GM21786 (cell line): ENCODE results near the gene DLG2.

Experiments used
- ATAC-seq: cut with Tn5 transposase; IDR thresholded peaks from one replicate; pipeline ENCODE4 v1.9.1; 2021; ENCODE audit not compliant: unreplicated experiment

Gene DLG2

GRCh38 chr11:84922836-84923235, 704.3 kb downstream of the DLG2 start:
- no peak for ATAC-seq

GRCh38 chr11:84922212-84922805, 704.8 kb downstream of the DLG2 start:
- no peak for ATAC-seq

- ATAC-seq, result no peak
These were observed 712.6 kb downstream of the DLG2 start for GRCh38 chr11:84914511-84914910.

GRCh38 chr11:84909740-84910139, 717.4 kb downstream of the DLG2 start:
- no peak for ATAC-seq

- no peak for ATAC-seq
These were observed 720.1 kb downstream of the DLG2 start for GRCh38 chr11:84906995-84907394.

- no peak for ATAC-seq
These were observed 721.7 kb downstream of the DLG2 start for GRCh38 chr11:84905411-84905810.

GRCh38 chr11:84902445-84902844, 724.7 kb downstream of the DLG2 start:
- ATAC-seq, result no peak

- ATAC-seq, result no peak
These were observed 725.2 kb downstream of the DLG2 start for GRCh38 chr11:84901991-84902390.

GRCh38 chr11:84899740-84900139, 727.4 kb downstream of the DLG2 start:
- no peak for ATAC-seq

- no peak for ATAC-seq
These were observed 728.0 kb downstream of the DLG2 start for GRCh38 chr11:84899134-84899533.

- ATAC-seq, result no peak
These were observed 732.5 kb downstream of the DLG2 start for GRCh38 chr11:84894666-84895065.

GRCh38 chr11:84890676-84891075, 736.5 kb downstream of the DLG2 start:
- ATAC-seq, result no peak

- no peak for ATAC-seq
These were observed 737.6 kb downstream of the DLG2 start for GRCh38 chr11:84889556-84889955.

GRCh38 chr11:84887055-84887629, 740.0 kb downstream of the DLG2 start:
- no peak for ATAC-seq

GRCh38 chr11:84886344-84886743, 740.8 kb downstream of the DLG2 start:
- ATAC-seq, result no peak

- ATAC-seq, result no peak
These were observed 742.3 kb downstream of the DLG2 start for GRCh38 chr11:84884836-84885235.

GRCh38 chr11:84882056-84882455, 745.1 kb downstream of the DLG2 start:
- ATAC-seq, result no peak

GRCh38 chr11:84871116-84871515, 756.0 kb downstream of the DLG2 start:
- no peak for ATAC-seq

- no peak for ATAC-seq
These were observed 756.7 kb downstream of the DLG2 start for GRCh38 chr11:84870486-84870885.

- no peak for ATAC-seq
These were observed 760.2 kb downstream of the DLG2 start for GRCh38 chr11:84866922-84867321.

- no peak for ATAC-seq
These were observed 761.2 kb downstream of the DLG2 start for GRCh38 chr11:84865791-84866535.

- ATAC-seq, result no peak
These were observed 761.9 kb downstream of the DLG2 start for GRCh38 chr11:84865257-84865656.
